ENCODE measurements around the gene NRK. TPM values are rescaled to one million over a fixed set of nuclear protein-coding genes. Genes with fewer than 3 reads are reported as not detected.
"Not testable (repeated sequence)": the region's sequence is repeated elsewhere in the genome, so short reads cannot be mapped to it uniquely, and the experiment has no call there.

Gene NRK
- total RNA-seq, 2 experiments from 2014 or later = not detected

GRCh38 chrX:105945266-105945665, 122.9 kb downstream of the NRK start:
- Mint-ChIP-seq H3K36me3 (ENCODE audit: low read depth) (no peaks in the 10 kb centered on the region), H3K4me3 (no peak overlapping the region), H3K27me3 (no peaks in the 10 kb centered on the region), H3K9me3 (no peaks in the 10 kb centered on the region), H3K4me1 (no peaks in the 10 kb centered on the region), H3K27ac (no peak overlapping the region)
- ChIA-PET CTCF (interaction anchor here (1.4 kb wide), 1 partner anchor 14 kb away, joined by 3 read pairs; no protein-coding TSS in a partner anchor), POLR2A (no interaction called here)
- DNase-seq = no peak

- H3K27me3 Mint-ChIP-seq = no peaks in the 10 kb centered on the region
- H3K9me3 Mint-ChIP-seq = no peaks in the 10 kb centered on the region
- CTCF ChIA-PET = interaction anchor here (0.7 to 0.9 kb wide), 2 partner anchors 172 to 562 kb away, joined by 3 read pairs; no protein-coding TSS in a partner anchor
- H3K4me1 Mint-ChIP-seq = no peaks in the 10 kb centered on the region
- no peaks in the 10 kb centered on the region for H3K36me3 Mint-ChIP-seq (ENCODE audit: low read depth)
- no peak overlapping the region for H3K4me3 Mint-ChIP-seq
- H3K27ac Mint-ChIP-seq = no peak overlapping the region
- DNase-seq = no peak
- POLR2A ChIA-PET = no interaction called here
These were observed 147.1 kb downstream of the NRK start for GRCh38 chrX:105969487-105969886.

- no peaks in the 10 kb centered on the region for H3K36me3 Mint-ChIP-seq (ENCODE audit: low read depth)
- H3K4me3 Mint-ChIP-seq = no peak overlapping the region
- ChIA-PET CTCF (no interaction called here), POLR2A (no interaction called here)
- H3K4me1 Mint-ChIP-seq = no peaks in the 10 kb centered on the region
- H3K27me3 Mint-ChIP-seq = no peaks in the 10 kb centered on the region
- H3K27ac Mint-ChIP-seq = no peak overlapping the region
- H3K9me3 Mint-ChIP-seq = no peaks in the 10 kb centered on the region
- DNase-seq = no peak
These were observed 150.5 kb downstream of the NRK start for GRCh38 chrX:105972690-105973386.

GRCh38 chrX:105973387-105973739, 151.0 kb downstream of the NRK start:
- POLR2A ChIA-PET = no interaction called here
- DNase-seq = no peak
- Mint-ChIP-seq H3K27ac (no peak overlapping the region), H3K36me3 (ENCODE audit: low read depth) (no peaks in the 10 kb centered on the region), H3K27me3 (no peaks in the 10 kb centered on the region), H3K4me1 (no peaks in the 10 kb centered on the region), H3K4me3 (no peak overlapping the region), H3K9me3 (no peaks in the 10 kb centered on the region)
- CTCF ChIA-PET = no interaction called here

- CTCF ChIA-PET = no interaction called here
- no peaks in the 10 kb centered on the region for H3K36me3 Mint-ChIP-seq (ENCODE audit: low read depth)
- no peaks in the 10 kb centered on the region for H3K27me3 Mint-ChIP-seq
- no peak for DNase-seq
- POLR2A ChIA-PET = no interaction called here
- no peaks in the 10 kb centered on the region for H3K9me3 Mint-ChIP-seq
- no peak overlapping the region for H3K27ac Mint-ChIP-seq
- H3K4me3 Mint-ChIP-seq = no peak overlapping the region
- no peaks in the 10 kb centered on the region for H3K4me1 Mint-ChIP-seq
These were observed 153.0 kb downstream of the NRK start for GRCh38 chrX:105975382-105975781.

GRCh38 chrX:105981772-105982485, 159.6 kb downstream of the NRK start:
- no peak for DNase-seq
- H3K27me3 Mint-ChIP-seq = no peaks in the 10 kb centered on the region
- H3K4me3 Mint-ChIP-seq = no peak overlapping the region
- H3K36me3 Mint-ChIP-seq (ENCODE audit: low read depth) = no peaks in the 10 kb centered on the region
- no peaks in the 10 kb centered on the region for H3K9me3 Mint-ChIP-seq
- no peak overlapping the region for H3K27ac Mint-ChIP-seq
- ChIA-PET POLR2A (no interaction called here), CTCF (no interaction called here)
- no peaks in the 10 kb centered on the region for H3K4me1 Mint-ChIP-seq

- CTCF ChIA-PET; H3K36me3 Mint-ChIP-seq (ENCODE audit: low read depth): not testable (repeated sequence)
These were observed 166.1 kb downstream of the NRK start for GRCh38 chrX:105988487-105988886.

GRCh38 chrX:105999294-105999693, 177.0 kb downstream of the NRK start:
- no peaks in the 10 kb centered on the region for H3K36me3 Mint-ChIP-seq (ENCODE audit: low read depth)
- no peaks in the 10 kb centered on the region for H3K27me3 Mint-ChIP-seq
- no peaks in the 10 kb centered on the region for H3K4me1 Mint-ChIP-seq
- no peaks in the 10 kb centered on the region for H3K9me3 Mint-ChIP-seq
- CTCF ChIA-PET = interaction anchor here (0.7 kb wide), 1 partner anchor 825 kb away, joined by 3 read pairs; no protein-coding TSS in a partner anchor
- DNase-seq = no peak
- H3K4me3 Mint-ChIP-seq = no peak overlapping the region
- no peak overlapping the region for H3K27ac Mint-ChIP-seq
- POLR2A ChIA-PET = no interaction called here

More at GRCh38 chrX:105988487-105988886, 166.1 kb downstream of the NRK start:
- H3K4me1 Mint-ChIP-seq, H3K4me3 Mint-ChIP-seq, H3K9me3 Mint-ChIP-seq, DNase-seq, H3K27me3 Mint-ChIP-seq, H3K27ac Mint-ChIP-seq, POLR2A ChIA-PET: not testable (repeated sequence)

GRCh38 chrX:106000203-106000602, 177.9 kb downstream of the NRK start:
- no peaks in the 10 kb centered on the region for H3K36me3 Mint-ChIP-seq (ENCODE audit: low read depth)
- no peak overlapping the region for H3K4me3 Mint-ChIP-seq
- no peaks in the 10 kb centered on the region for H3K4me1 Mint-ChIP-seq
- H3K9me3 Mint-ChIP-seq = no peaks in the 10 kb centered on the region
- H3K27ac Mint-ChIP-seq = no peak overlapping the region
- ChIA-PET CTCF (interaction anchor here (0.7 kb wide), 1 partner anchor 825 kb away, joined by 3 read pairs; no protein-coding TSS in a partner anchor), POLR2A (no interaction called here)
- no peaks in the 10 kb centered on the region for H3K27me3 Mint-ChIP-seq
- DNase-seq = no peak

GRCh38 chrX:106000609-106001008, 178.3 kb downstream of the NRK start:
- H3K36me3 Mint-ChIP-seq (ENCODE audit: low read depth); CTCF ChIA-PET; DNase-seq; H3K9me3 Mint-ChIP-seq; H3K27me3 Mint-ChIP-seq; H3K4me1 Mint-ChIP-seq; H3K27ac Mint-ChIP-seq; H3K4me3 Mint-ChIP-seq; POLR2A ChIA-PET: not testable (repeated sequence)

DNA sequence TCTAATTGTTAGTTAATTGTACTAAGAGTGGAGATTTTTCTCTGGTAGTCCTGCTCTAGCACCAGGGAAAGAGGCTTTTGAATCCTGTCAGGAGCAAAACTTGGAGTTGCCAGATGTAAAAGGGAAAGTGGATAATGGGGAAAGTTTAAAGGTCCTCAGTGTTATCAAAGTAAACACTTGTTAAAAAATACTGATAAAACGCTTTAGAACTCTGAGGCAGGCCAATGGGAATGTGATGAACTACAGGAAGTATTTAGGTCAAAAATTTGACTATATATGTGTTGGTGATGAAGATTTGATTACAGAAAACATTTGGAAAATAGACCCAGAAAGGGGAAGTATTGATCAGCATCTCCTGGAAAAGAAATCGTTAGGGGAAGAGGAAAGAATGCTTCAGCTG, 183.3 kb downstream of the NRK start:
- POLR2A ChIA-PET = no interaction called here
- no peaks in the 10 kb centered on the region for H3K4me1 Mint-ChIP-seq
- DNase-seq = no peak
- H3K9me3 Mint-ChIP-seq = no peaks in the 10 kb centered on the region
- H3K4me3 Mint-ChIP-seq = no peak overlapping the region
- CTCF ChIA-PET = no interaction called here
- no peak overlapping the region for H3K27ac Mint-ChIP-seq
- H3K36me3 Mint-ChIP-seq (ENCODE audit: low read depth) = no peaks in the 10 kb centered on the region
- no peaks in the 10 kb centered on the region for H3K27me3 Mint-ChIP-seq

DNA sequence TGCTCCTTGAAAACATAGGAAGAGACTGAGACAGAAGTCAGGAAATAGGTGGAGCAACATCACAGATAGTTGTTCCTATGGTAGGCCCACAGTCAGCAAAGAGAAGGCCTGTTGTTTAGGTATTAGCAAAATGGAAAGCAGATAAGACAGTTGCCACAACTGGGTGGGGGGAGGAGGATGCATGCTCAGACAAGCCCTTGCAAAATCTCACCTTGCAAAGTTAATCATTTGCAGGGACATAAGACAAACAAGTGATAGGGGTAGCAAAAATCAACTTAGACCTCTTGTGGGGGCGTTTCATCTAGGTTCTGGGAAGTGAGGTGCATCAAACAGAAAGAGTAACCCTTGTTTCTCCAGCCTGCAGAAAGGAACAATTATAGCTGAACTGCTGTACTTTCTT, 185.5 kb downstream of the NRK start:
- Mint-ChIP-seq H3K36me3 (ENCODE audit: low read depth) (no peaks in the 10 kb centered on the region), H3K4me1 (no peaks in the 10 kb centered on the region), H3K27me3 (no peaks in the 10 kb centered on the region), H3K9me3 (no peaks in the 10 kb centered on the region), H3K27ac (no peak overlapping the region), H3K4me3 (no peak overlapping the region)
- no peak for DNase-seq
- POLR2A ChIA-PET = no interaction called here
- CTCF ChIA-PET = no interaction called here

Measured in activated CD4-positive, alpha-beta T cell treated with anti-CD3 and anti-CD28 coated beads, Interleukin-2, amount 10 ng/mL, durations not matched to agents 7 days and 5 days (primary cell).